Thyroid gland (tissue), 4 donors: Measurements from ENCODE around the gene PDZD2. TPM values are rescaled to one million over a fixed set of nuclear protein-coding genes. Genes with fewer than 3 reads are reported as not detected.
"Not testable (repeated sequence)": the region's sequence is repeated elsewhere in the genome, so short reads cannot be mapped to it uniquely, and the experiment has no call there.

Experiments
- DNase-seq, 2 donors: peaks; one replicate each; pipeline ENCODE4 v3.0.0-alpha.2; 2019
- H3K27ac ChIP-seq, 3 donors: fragments of 200-600 bp; sonication (generic); 1 replicate in 2 of 3; 2 replicates in 1 of 3; pipeline ENCODE4 v1.5.1; 2016 to 2019; ENCODE audit warnings: mild to moderate bottlenecking in 1 of 3, moderate library complexity in 1 of 3
- H3K27me3 ChIP-seq: fragments of 200-600 bp; sonication (generic); one replicate; pipeline ENCODE4 v1.5.1; 2019
- H3K36me3 ChIP-seq, 2 donors: fragments of 200-600 bp; sonication (generic); one replicate each; pipeline ENCODE4 v1.5.1; 2016 to 2019
- H3K4me1 ChIP-seq, 2 donors: fragments of 200-600 bp; sonication (generic); one replicate each; pipeline ENCODE4 v1.5.1; 2017 to 2019
- H3K4me3 ChIP-seq, 3 donors: fragments of 200-600 bp; sonication (generic); replicated peaks in 1 of 3; 1 replicate in 2 of 3; 2 replicates in 1 of 3; pipeline ENCODE4 v1.5.1; 2016; ENCODE audit warnings: mild to moderate bottlenecking in 1 of 3
- H3K9me3 ChIP-seq: fragments of 200-600 bp; sonication (generic); one replicate; pipeline ENCODE4 v1.5.1; 2017
- CTCF ChIP-seq, 6 experiments: fragments of 200-600 bp in 3 of 6; fragments of 450-650 bp in 3 of 6; sonication (generic) in 3 of 6; IDR thresholded peaks; one replicate each; pipeline ENCODE4 v1.5.1; 2016 to 2019; ENCODE audit warnings: antibody characterized with exemption in 6 of 6, mild to moderate bottlenecking in 2 of 6, inconsistent platforms in 1 of 6, moderate library complexity in 1 of 6
- POLR2A ChIP-seq, 2 donors: fragments of 450-650 bp; IDR thresholded peaks; one replicate each; pipeline ENCODE4 v1.6.1; 2017; ENCODE audit warnings: antibody characterized with exemption in 2 of 2, mild to moderate bottlenecking in 2 of 2, moderate library complexity in 1 of 2
- WGBS, 2 donors: methylation state at CpG; one replicate each; pipeline ENCODE4 v1.1.5; 2017; 5-methylcytosine and 5-hydroxymethylcytosine counted together
- intact Hi-C: fragments of 100-400 bp; cut with DNase I; formaldehyde crosslinking; loops from one replicate; pipeline ENCODE4 v1.15.1; 2023
- total RNA-seq, 4 donors: library from RNA; depleted of rRNA; stranded (reverse); fragments of >200 nt; gene quantifications; one replicate each; pipeline ENCODE4 v1.2.3, GENCODE V29; 2016

PDZD2 gene
- total RNA-seq, 4 donors from 2014 or later = 1.8 to 4.5 (median 3.9) TPM

GRCh38 chr5:31757806-31758205 is 118.9 kb downstream of the PDZD2 start:
- intact Hi-C loops = no loop called here
- Histone ChIP-seq H3K4me1 (peaks cover 0 to 4% of the 10 kb centered on the region in 2 donors), H3K27me3 (no peaks in the 10 kb centered on the region), H3K27ac (no peak overlapping the region), H3K36me3 (no peaks in the 10 kb centered on the region), H3K4me3 (no peak overlapping the region), H3K9me3 (no peaks in the 10 kb centered on the region)
- 96 to 98% methylated on average over 8 of the region's 8 CpGs for WGBS, 2 donors
- DNase-seq = no peak
- TF ChIP-seq POLR2A (IDR thresholded peaks at IDR 0.05) (no peak), CTCF (IDR thresholded peaks at IDR 0.05) (no peak)

GRCh38 chr5:31758803-31759425 is 120.0 kb downstream of the PDZD2 start:
- no peak overlapping the region for H3K27ac ChIP-seq
- 56 to 66% methylated on average over 11 of the region's 11 CpGs for WGBS, 2 donors
- intact Hi-C loops = no loop called here
- no peak overlapping the region for H3K4me3 ChIP-seq
- no peak for DNase-seq
- no peaks in the 10 kb centered on the region for H3K36me3 ChIP-seq
- H3K9me3 ChIP-seq = no peaks in the 10 kb centered on the region
- no peaks in the 10 kb centered on the region for H3K27me3 ChIP-seq
- H3K4me1 ChIP-seq = peaks cover 0 to 4% of the 10 kb centered on the region in 2 donors
- TF ChIP-seq POLR2A (IDR thresholded peaks at IDR 0.05) = no peak
- TF ChIP-seq CTCF (IDR thresholded peaks at IDR 0.05) = no peak

- TF ChIP-seq POLR2A (IDR thresholded peaks at IDR 0.05) (no peak), CTCF (IDR thresholded peaks at IDR 0.05) (no peak)
- H3K27me3 ChIP-seq = no peaks in the 10 kb centered on the region
Measured at GRCh38 chr5:31759925-31760324, 121.0 kb downstream of the PDZD2 start.

GRCh38 chr5:31761877-31762276 is 122.9 kb downstream of the PDZD2 start:
- no peak for DNase-seq
- WGBS, 2 donors = 75 to 91% methylated on average over 5 of the region's 5 CpGs
- no peak for TF ChIP-seq POLR2A (IDR thresholded peaks at IDR 0.05)
- TF ChIP-seq CTCF (IDR thresholded peaks at IDR 0.05) = no peak
- H3K36me3 ChIP-seq = no peaks in the 10 kb centered on the region
- intact Hi-C loops = no loop called here
- no peaks in the 10 kb centered on the region for H3K4me1 ChIP-seq
- H3K4me3 ChIP-seq = no peak overlapping the region
- no peaks in the 10 kb centered on the region for H3K9me3 ChIP-seq
- no peaks in the 10 kb centered on the region for H3K27me3 ChIP-seq
- H3K27ac ChIP-seq = no peak overlapping the region

More at GRCh38 chr5:31759925-31760324, 121.0 kb downstream of the PDZD2 start:
- no peak overlapping the region for H3K4me3 ChIP-seq
- no peaks in the 10 kb centered on the region for H3K9me3 ChIP-seq
- DNase-seq = no peak
- intact Hi-C loops = no loop called here
- peaks cover 0 to 4% of the 10 kb centered on the region in 2 donors for H3K4me1 ChIP-seq
- H3K27ac ChIP-seq = no peak overlapping the region
- WGBS, 2 donors = 73 to 81% methylated on average over 2 of the region's 2 CpGs
- no peaks in the 10 kb centered on the region for H3K36me3 ChIP-seq

- Histone ChIP-seq H3K27ac (no peak overlapping the region), H3K36me3 (no peaks in the 10 kb centered on the region), H3K9me3 (no peaks in the 10 kb centered on the region), H3K27me3 (no peaks in the 10 kb centered on the region), H3K4me3 (no peak overlapping the region), H3K4me1 (no peaks in the 10 kb centered on the region)
- no peak for DNase-seq
- 93 to 96% methylated on average over 6 of the region's 6 CpGs for WGBS, 2 donors
- TF ChIP-seq POLR2A (IDR thresholded peaks at IDR 0.05) (no peak), CTCF (IDR thresholded peaks at IDR 0.05) (no peak)
- intact Hi-C loops = no loop called here
Measured at GRCh38 chr5:31763424-31763823, 124.5 kb downstream of the PDZD2 start.

- intact Hi-C loops, DNase-seq, H3K4me3 ChIP-seq, H3K9me3 ChIP-seq, H3K36me3 ChIP-seq, H3K27ac ChIP-seq, H3K27me3 ChIP-seq, H3K4me1 ChIP-seq: not testable (repeated sequence)
- WGBS, 2 donors = 87% methylated on average over 14 of the region's 14 CpGs
Measured at GRCh38 chr5:31764687-31765086, 125.8 kb downstream of the PDZD2 start.
